Measurements from ENCODE around the gene SYCP3.

SYCP3 gene

DNA sequence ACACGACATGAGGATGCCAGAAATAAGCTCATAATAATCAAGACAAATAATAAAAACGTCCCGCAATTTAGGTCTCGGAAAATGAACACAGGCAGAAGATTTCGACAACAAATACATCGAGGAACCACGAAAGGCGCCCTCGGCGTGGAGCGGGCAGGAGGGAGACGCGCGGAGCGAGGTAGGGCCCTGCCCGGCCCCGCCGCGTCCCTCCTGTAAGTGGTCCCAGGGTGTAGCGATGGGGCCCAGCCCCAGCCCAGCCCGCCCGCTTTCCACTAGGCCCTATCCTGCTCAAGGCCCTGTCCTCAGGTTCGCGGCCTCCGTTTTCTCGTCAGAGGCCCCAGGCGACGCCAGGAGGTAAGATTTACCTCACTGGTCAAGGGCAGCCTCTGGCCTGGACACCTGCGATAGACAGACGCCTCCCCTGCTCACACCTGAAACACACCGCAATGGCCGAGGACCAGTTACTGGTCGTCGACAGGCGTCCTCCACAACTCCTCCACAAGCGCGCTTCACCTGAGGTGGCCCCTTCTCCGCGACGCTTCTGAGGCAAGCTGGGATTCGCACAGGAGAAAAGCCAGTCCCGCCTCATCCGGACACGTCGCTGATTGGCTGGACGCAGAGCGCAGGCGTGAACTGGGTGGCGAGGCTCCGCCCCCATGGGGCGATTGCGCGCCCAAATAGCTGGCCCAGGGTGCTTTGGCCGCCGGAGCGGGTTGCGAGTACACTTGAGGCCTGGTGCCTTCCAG is at the start of gene SYCP3:
SYCP3 (minus strand) TSS at position 543 of the 746 bp plus-strand sequence. CDS start 1,527 bp downstream, outside the sequence.
- no peak for DNase-seq

DNA sequence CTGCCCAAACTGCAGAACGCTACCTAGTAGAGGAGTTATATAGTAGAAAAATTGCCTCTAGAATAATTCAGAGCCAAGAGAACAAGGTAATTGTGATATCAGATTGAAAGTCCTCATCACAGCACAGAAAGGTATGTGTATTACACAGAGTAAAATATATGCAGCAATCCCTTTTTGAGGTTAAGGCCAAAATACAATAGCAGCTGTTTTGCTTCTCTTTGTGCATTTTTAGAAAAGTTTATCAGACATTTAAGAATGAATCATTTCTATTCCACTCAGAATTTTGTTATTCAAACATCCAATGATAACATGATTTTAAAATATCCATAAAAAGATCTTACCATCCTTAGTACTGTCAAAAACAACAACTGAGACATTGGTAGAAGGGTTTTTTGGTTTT is 46.4 kb upstream of the SYCP3 start:
- no peak for DNase-seq

DNA sequence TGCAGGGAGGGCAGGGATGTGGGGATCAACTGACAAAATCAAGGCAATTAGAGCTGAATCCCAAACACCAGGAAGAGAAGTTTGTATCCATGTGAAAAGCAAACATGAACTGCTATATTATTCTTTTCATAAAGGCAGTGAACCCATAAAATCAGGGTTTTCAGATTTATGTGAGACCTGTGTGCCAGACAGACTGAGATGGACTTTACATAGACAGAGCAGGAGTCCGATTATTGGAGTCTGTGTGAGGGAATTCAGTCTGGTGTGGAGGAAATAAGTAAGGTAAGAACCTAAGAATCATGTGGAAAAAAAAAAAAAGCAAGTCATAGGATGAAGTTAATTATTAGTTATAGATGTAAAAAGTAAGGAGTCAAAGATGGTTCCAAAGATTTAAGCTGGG is 45.1 kb upstream of the SYCP3 start:
- no peak for DNase-seq

DNA sequence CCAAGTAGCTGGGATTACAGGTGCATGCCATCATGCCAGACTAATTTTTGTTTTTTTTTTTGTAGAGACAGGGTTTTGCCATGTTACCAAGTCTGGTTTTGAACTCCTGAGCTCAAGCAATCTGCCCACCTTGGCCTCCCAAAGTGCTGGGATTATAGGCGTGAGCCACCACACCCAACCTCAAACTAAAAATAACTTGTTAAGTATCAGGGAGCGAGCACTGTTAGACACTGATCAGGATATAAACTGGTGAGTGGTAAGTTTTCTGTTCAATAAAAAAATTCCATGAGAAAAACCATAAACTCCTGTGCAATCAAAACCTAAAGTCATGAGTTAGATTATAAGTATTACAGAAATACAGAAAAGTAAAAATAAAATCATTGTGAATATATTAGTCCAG is 44.6 kb upstream of the SYCP3 start:
- no peak for DNase-seq

DNA sequence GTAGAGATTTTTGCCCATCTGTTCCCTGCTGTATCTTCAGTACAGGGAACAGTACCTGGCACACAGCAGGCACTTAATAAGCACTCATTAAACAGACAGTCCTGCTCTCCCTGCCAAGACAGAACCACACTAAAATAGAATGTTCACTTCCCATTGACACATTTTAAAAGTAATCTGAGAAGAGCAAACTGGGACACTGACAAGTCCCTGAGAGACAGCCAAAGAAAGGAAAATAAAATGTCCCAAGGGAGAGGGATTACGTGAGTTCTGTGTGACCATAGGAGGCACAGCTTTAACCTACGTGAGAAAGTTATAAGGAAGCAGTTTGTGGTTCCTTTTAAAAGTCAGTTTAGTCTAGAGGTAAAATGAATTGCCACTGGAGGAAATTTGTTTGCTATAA is 43.9 kb upstream of the SYCP3 start:
- DNase-seq = no peak

DNA sequence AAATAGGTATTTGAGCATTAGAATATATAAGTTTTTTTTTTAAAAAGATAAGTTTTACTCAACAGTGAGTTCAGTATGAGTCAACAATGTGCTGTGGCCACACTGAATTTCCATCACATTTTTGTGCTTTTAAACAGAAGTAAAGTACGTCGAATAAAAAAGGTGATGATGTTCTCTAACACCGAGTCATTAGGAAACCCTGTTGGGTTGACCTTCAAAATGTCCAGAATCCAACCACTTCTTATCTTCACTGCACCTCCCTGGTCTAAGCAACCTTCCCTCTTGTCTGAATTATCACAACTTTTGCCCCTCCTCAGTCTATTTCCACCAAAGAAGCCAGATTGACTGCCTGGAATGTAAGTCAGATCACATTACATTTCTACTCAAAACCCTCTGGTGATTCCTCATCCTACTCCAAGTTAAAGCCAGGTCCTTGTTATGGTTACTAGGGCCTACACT is 43.0 kb upstream of the SYCP3 start:
- no peak for DNase-seq

DNA sequence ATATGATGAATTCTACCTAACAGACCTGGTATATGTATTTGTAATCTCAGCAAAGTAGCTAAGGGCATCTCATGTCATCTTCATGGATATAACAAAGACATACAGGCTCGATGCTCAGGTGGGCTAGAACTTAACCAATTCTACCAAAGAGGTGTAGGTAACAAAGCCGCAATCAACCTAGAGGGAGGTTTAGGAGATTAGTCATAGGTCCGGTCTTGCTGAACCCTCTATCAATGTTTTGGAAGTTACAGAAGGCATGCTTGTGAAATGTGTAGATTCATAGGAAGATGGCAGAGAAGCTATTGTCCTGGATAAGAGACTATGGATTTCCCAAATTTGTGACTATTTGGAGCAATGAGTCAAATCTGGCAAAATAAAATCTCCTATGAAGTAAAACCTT is 42.6 kb upstream of the SYCP3 start:
- no peak for DNase-seq

DNA sequence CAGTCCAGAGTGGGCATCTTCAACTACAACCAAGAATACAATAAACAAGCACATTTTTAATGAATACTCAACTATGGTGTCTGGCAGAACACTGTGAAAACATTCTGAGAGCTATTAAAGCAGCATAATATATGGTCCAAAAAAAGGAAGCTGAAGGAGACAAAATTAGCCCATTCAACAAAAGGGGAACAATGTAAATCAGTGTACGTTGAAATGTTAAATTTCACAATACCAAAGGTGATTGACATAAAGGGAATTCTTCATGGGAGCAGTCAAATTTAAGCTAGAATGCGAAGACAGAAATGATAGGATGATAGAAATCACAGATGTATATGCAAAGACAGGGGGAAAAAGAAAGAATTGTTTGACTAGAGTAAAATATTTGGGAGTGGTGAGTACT is 41.3 kb upstream of the SYCP3 start:
- no peak for DNase-seq

DNA sequence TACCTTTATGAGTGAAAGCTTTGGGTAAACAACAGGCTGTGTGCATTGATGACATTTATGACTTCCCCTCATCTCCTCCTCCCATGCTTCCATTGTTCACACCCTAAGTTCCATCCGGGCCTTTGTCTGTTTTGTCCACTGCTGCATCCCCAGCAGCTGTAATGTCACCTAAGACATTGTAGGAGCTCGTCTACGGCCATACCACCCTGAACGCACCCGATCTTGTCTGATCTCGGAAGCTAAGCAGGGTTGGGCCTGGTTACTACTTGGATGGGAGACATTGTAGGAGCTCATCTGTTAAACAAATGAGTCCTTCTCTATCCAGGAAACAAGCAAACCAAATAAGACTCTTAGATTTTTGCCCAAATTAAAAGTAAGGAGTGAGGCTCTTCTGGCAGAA is 40.4 kb upstream of the SYCP3 start:
- DNase-seq = no peak

DNA sequence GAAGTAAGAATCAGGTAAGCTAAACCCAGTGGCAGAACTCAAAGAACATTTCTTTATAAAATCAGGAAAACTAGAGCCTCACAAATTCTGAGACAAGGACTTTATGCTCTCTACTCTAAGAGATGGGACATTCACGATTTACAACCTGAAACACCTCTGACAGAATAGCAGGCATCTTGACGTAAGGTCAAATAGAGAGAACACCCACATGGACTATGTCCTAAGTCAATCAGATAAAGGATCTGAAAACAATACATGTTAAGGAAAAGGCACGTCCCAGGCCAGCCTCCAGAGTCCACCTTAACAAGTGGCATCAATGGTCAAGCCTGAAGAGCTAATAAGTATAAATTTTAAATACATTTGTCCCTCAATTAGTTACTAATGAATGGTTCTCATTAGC is 39.9 kb upstream of the SYCP3 start:
- no peak for DNase-seq

DNA sequence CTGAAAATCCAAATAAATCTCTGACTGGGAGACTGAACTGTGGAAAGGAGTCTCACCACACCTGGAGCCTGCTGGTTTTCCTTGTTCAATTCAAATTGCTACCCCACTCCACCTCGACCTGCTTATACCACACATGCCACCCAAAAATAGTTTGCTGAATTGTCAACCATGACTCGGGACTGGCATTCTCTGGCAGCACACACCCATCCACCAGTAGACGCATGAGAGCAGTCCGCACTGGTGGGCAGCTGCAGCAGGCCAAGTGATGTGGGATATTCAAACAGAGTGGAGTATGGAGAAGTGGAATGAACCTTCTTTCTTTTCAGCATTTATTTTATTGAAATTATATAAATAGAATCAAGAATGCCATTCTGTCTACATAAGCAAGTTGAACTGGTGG is 38.7 kb upstream of the SYCP3 start:
- peak; percentile 49 for DNase-seq

DNA sequence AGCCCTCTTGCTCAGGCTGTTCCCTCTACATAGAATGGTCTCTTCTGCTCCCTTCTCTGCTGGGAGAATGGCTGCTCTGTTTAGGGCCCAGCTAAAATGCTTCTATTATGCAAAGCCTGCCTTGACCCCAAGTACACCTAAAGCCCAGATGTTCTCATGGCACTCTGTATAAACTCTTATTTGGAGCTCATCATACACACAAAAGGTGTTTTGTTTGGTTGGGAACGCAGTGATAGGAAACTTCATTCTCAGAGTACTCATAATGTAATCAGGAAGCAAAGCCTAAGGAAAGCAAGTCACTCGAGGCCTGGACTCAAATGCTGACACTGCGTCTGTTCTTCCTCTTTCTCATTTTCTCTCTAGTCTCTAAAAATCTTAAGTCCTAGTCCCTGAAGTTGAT is 38.2 kb upstream of the SYCP3 start:
- peak; percentile 72 for DNase-seq

DNA sequence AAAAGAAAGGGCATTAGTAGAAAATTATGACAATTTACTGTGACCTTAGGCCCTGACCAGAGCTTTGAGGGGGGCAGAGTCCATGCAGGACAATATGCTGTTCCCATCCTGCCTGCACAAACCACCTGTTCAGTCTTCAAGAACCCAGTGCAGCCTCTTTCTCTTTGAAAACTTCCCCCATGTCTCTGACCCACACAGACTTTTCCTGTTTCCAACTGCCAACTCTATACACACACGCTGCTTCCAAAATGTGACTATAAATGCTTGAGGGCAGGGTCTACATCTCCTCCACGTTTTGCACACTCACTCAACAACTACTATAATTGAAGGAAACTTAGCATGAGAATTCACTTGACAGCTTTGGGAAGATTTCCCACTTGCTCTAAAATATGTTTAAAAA is 36.6 kb upstream of the SYCP3 start:
- DNase-seq = no peak

DNA sequence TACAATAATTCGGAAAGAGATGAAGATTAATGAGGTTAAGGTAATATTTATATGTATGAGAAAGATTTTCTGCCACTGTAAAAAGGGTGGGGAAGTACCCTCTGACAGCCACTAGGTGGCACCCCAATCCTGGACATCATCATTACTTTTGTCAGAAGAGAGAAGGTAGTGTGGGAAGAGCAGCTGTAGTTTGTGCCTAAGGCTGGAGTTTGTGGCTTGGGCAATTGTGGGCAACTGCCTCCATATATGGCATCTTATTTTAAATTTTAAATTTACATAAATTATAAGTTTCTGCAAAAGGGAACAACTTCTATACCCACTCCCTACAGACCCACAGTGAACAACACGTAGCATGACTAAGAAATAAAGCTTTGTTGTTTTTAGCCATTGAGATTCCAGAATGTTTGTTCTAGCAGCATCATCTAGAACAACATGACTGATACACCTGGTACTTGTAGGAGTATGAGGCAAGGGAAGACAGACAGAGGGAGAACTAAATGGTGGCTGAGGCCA is 34.4 kb upstream of the SYCP3 start:
- peak; percentile 57 for DNase-seq

DNA sequence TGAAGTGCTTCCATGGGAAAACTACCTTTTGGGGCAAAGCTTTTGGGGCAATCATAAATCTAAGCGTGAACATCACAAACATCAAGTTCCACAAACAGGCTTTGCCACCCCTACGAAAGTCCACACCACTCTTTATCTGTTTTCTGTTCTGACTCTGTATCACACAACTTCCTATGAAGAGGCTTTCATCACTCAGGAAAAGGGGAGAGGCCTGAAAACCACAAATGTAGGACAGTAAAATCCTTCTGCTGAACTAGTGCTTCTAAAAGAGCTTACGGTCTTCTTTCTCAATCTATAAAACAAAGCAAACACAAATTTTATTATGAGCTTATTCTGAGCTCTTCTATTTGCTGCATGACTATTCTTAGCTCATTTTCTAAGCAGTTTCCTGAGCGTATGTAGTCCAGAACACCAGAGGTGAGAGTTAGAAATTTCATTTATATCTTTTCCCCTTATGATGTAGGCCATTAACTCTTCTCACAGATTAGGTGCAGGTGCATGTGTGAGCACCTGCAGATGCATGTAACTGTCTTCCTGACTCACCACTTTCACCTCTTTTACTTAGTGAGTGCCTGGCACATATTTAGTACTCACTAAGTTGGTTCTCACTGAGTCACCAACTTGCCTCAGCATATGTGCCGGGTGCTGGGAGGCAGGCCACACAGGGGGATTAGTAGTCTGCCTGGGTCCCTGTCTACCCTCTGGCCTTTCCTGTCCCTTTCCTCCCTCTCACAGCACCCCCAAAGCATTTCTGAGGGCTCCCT is 32.9 kb upstream of the SYCP3 start:
- DNase-seq = peak; percentile 87

DNA sequence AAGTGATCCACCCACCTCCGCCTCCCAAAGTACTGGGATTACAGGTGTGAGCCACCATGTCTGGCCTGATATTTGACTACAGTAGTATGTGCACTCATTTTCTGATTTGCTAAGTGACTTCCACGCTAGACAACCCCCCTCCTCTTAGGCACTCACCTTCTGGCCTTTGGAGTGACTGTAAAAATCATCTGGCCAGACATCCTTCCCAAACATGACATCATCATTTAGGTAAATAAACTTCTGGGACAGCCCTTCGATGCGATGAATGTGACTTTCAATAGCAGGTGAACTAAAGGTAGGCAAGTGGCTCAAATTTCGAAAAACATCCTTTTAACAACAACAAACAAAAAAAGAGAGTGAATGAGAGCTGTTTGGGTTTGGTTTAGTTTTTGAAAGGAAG is 30.6 kb upstream of the SYCP3 start:
- DNase-seq = no peak

DNA sequence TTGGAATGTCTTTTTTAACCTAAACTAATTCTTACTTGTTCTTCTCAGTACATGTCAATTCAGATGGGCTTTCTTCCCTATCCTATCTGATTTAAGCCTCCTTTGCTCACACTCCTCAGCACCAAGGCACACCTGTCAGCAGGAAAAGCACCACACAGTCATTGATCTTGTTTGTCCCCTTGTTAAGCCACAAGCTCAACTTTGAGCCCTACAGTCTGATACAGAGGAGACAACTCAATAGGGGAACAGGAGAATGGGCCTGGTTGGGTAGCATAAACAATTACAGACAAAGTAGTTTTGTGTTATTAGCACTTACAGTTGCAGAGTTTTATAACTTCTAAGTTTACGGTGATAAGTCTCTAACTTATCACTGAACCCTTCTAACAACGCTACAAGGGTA is 29.5 kb upstream of the SYCP3 start:
- DNase-seq = no peak

DNA sequence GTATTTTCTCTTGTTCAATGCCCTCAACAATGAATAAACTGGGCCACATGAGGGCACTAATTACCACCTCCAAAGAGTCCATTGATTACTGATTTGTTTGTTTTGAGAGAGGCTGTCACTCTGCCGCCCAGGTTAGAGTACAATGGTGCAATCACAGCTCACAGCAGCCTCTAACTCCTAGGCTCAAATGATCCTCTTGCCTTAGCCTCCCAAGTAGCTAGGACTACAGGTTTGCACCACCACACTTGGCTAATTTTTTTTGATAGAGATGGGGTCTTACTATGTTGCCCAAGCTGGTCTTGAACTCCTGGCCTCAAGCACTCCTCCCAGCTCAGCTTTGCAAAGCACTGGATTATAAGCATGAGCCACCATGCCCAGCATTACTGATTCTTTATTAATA is 28.3 kb upstream of the SYCP3 start:
- DNase-seq = no peak

DNA sequence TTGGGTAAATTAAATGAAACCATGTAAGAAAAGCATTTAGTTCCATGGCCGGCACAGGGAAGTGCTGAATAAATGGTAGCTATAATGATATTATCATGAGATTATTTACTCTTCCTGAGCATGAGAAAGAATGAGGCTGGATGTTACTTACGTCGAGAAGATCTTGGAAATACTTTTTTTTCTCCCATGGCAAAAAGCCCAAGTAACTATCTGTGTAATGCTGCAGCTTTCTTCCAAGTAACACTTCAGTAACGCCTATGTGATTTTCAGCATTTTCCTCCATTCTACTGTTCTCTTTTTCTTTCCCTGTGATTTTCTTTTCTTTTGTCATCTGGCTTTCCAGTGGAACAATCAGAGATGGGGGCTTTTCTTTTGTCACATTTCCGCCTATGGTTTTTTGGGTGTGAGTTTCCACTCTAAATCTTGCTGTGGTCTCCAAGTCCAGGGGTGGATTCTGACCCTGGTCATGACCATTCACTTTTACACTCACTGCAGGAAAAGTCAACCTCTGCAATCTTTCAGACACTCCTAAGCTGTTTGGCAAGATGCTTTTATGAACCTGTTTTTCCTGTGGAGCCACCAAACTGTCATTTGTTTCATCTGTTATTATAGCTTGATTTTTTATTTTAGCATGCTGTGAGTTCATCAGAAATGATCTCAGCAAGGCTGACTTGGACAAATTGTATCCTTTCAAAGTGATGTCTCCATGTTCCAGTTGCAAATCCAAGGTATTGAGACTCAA is 25.0 kb upstream of the SYCP3 start:
- no peak for DNase-seq

DNA sequence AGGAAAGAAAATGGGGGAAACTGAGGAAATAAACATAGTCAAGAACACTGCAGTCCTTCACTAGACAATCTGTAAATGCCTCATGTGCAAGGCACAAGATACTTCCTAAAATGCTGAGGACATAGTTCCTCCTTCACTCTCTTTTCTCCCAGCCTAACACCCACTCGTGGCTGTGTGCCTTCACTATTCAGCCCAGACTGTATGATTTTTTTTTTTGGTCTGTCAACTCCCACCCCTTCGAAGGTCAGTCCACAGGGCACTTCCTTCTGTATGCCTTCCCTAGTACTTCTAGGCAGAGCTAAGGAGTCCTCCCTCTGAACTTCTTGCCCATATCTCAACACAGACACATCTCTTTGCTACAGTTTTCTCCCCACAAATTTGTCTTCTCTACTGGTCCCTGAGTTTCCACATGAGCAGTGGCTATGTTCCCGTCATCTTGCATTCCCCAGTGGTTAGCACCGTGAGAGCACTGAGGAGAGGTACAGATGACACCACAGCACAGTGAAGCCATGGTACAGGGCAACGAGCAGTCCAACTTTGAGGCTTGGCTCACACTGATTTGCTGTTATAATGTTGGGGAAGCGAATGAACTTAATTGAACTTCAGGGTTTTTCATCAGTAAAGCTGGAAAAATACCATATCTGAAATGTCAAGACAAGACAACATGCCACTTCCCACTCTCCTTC is 24.1 kb upstream of the SYCP3 start:
- DNase-seq = no peak

DNA sequence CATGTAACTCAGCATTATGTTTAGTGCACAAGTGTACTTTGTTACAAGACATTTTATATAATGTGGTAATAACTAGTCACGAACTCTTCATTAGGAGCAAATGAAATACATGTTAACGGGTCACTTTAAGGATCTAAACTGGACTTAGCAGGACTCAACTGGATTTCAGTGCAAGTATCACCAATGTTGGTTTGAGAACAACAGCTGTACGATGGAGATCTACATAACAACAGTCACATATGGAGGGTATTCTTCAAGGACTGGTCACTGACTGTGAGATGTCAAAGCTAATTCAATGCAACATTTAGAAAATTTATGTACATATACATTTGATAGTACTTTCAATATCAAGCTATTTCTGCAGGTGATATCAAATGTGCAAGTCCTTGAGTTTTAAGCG is 22.5 kb upstream of the SYCP3 start:
- DNase-seq = no peak

DNA sequence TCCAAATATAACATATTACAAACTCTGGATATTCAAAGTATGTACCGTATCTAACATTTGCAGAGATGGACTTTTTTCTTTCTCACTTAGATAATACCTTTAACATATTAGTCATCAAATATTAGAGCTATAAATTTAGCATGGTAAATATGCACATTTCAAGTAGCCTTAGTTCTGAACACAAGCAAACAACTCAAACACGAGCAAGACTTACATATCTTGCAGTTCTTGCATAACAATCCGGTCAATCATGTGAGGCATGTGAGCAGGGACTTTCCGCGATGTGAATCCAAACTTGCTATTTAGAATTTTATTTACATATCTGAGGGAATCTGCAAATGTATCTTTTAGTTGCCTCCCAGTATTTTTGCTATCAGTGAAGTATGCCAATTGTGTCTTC is 22.1 kb upstream of the SYCP3 start:
- no peak for DNase-seq

Measured in RPMI8226 (cell line).